Neural cell (in vitro differentiated cells): ENCODE measurements around the gene BTBD6. TPM values are rescaled to one million over a fixed set of nuclear protein-coding genes. Genes with fewer than 3 reads are reported as not detected.

Experiments
- H2AFZ ChIP-seq: fragments of 200-600, 300-800 bp; sonication (generic), shearing (Covaris generic); 2 replicates; pipeline ENCODE4 v1.6.0; 2014; ENCODE audit warnings: low read depth, mild to moderate bottlenecking, antibody characterized with exemption, low read length, moderate library complexity
- H3F3A ChIP-seq: fragments of 200-600 bp; shearing (Covaris generic); 2 replicates; pipeline ENCODE4 v1.6.1; 2016; ENCODE audit warnings: mild to moderate bottlenecking, moderate library complexity, mixed read lengths, antibody characterized with exemption, low read length; ENCODE audit not compliant: insufficient read depth, poor library complexity, severe bottlenecking
- H3K27ac ChIP-seq: fragments of 200-600, 300-800 bp; sonication (generic), shearing (Covaris generic); 2 replicates; pipeline ENCODE4 v1.5.1; 2014; ENCODE audit warnings: mild to moderate bottlenecking, low read length, moderate library complexity
- H3K27me3 ChIP-seq: fragments of 300-800, 200-600 bp; sonication (generic), shearing (Covaris generic); 2 replicates; pipeline ENCODE4 v1.6.0; 2014; ENCODE audit warnings: mild to moderate bottlenecking, low read depth, low read length, moderate library complexity; ENCODE audit not compliant: insufficient read depth
- H3K36me3 ChIP-seq: fragments of 300-800, 200-600 bp; sonication (generic), shearing (Covaris generic); 2 replicates; pipeline ENCODE4 v1.5.1; 2014; ENCODE audit warnings: mild to moderate bottlenecking, antibody characterized with exemption, low read length, moderate library complexity; ENCODE audit not compliant: insufficient read depth
- H3K4me2 ChIP-seq: fragments of 300-800, 200-600 bp; sonication (generic), shearing (Covaris generic); 2 replicates; pipeline ENCODE4 v1.6.0; 2014; ENCODE audit warnings: mild to moderate bottlenecking, low read length
- H3K4me3 ChIP-seq: fragments of 300-800, 200-600 bp; sonication (generic), shearing (Covaris generic); 2 replicates; pipeline ENCODE4 v1.5.1; 2014; ENCODE audit warnings: mild to moderate bottlenecking, low read length, moderate library complexity
- H3K79me2 ChIP-seq: fragments of 200-600 bp; shearing (Covaris generic); replicated peaks from 2 replicates; pipeline ENCODE4 v1.6.0; 2014; ENCODE audit warnings: mild to moderate bottlenecking, low read length, moderate library complexity; ENCODE audit not compliant: insufficient read depth
- H3K9ac ChIP-seq: fragments of 300-800, 200-600 bp; sonication (generic), shearing (Covaris generic); 2 replicates; pipeline ENCODE4 v1.6.1; 2016; ENCODE audit warnings: mild to moderate bottlenecking, low read length, mixed read lengths
- H3K9me2 ChIP-seq: fragments of 200-600 bp; shearing (Covaris generic); 2 replicates; pipeline ENCODE4 v1.6.1; 2016; ENCODE audit warnings: mild to moderate bottlenecking, low read length, mixed read lengths; ENCODE audit not compliant: insufficient read depth
- H3K9me3 ChIP-seq: fragments of 200-600, 300-800 bp; sonication (generic), shearing (Covaris generic); 2 replicates; pipeline ENCODE4 v1.6.1; 2016; ENCODE audit warnings: mild to moderate bottlenecking, mixed run types, low read length, moderate library complexity, mixed read lengths
- H4K20me1 ChIP-seq: fragments of 200-600 bp; shearing (Covaris generic); 2 replicates; pipeline ENCODE4 v1.6.1; 2016; ENCODE audit warnings: mild to moderate bottlenecking, mixed run types; ENCODE audit not compliant: insufficient read depth
- CTCF ChIP-seq: fragments of 450-650 bp; IDR thresholded peaks from 2 replicates; pipeline ENCODE4 v1.5.1; 2014; ENCODE audit warnings: antibody characterized with exemption, mild to moderate bottlenecking, moderate library complexity; ENCODE audit not compliant: poor library complexity, severe bottlenecking
- EP300 ChIP-seq: fragments of 450-650 bp; conservative IDR thresholded peaks from 2 replicates; pipeline ENCODE4 v1.6.1; 2014; ENCODE audit warnings: antibody characterized with exemption, mild to moderate bottlenecking, moderate library complexity; ENCODE audit not compliant: poor library complexity, severe bottlenecking
- EZH2 ChIP-seq: fragments of 200-600, 300-800 bp; shearing (Covaris generic), sonication (generic); IDR thresholded peaks from 2 replicates; pipeline ENCODE4 v1.6.1; 2014; ENCODE audit warnings: antibody characterized with exemption, low read length, borderline replicate concordance, mild to moderate bottlenecking; ENCODE audit not compliant: insufficient read depth, poor library complexity, severe bottlenecking
- MXI1 ChIP-seq: fragments of 450-650 bp; conservative IDR thresholded peaks from 2 replicates; pipeline ENCODE4 v1.6.1; 2014; ENCODE audit warnings: antibody characterized with exemption, mild to moderate bottlenecking; ENCODE audit not compliant: poor library complexity, severe bottlenecking
- POLR2AphosphoS5 ChIP-seq: IDR thresholded peaks from 2 replicates; pipeline ENCODE4 v1.6.1; 2012
- RAD21 ChIP-seq: fragments of 450-650 bp; conservative IDR thresholded peaks from 2 replicates; pipeline ENCODE4 v1.6.1; 2014; ENCODE audit warnings: antibody characterized with exemption, mild to moderate bottlenecking, moderate library complexity
- REST ChIP-seq: IDR thresholded peaks from 2 replicates; pipeline ENCODE4 v1.6.1; 2012; ENCODE audit warnings: borderline replicate concordance
- SMC3 ChIP-seq: fragments of 450-650 bp; conservative IDR thresholded peaks from 2 replicates; pipeline ENCODE4 v1.6.1; 2014; ENCODE audit warnings: antibody characterized with exemption, mild to moderate bottlenecking, moderate library complexity; ENCODE audit not compliant: poor library complexity
- TAF1 ChIP-seq: IDR thresholded peaks from 2 replicates; pipeline ENCODE4 v1.6.1; 2012; ENCODE audit warnings: low read depth
- polyA plus RNA-seq: library from polyadenylated mRNA; depleted of rRNA; stranded (reverse); fragments of >200 nt; gene quantifications from 2 replicates; pipeline ENCODE4 v1.2.3, GENCODE V29; 2014

BTBD6 gene
- polyA plus RNA-seq, 1 donor from 2014 or later = 94.1 TPM

GRCh38 chr14:105205673-105206208, 42.6 kb upstream of the BTBD6 start:
- no peaks in the 10 kb centered on the region for H3K27me3 ChIP-seq
- H3K4me3 ChIP-seq = no peak overlapping the region
- TF ChIP-seq POLR2AphosphoS5 (no peak), CTCF (no peak), RAD21 (no peak), EP300 (no peak), EZH2 (no peak), SMC3 (no peak), REST (no peak), TAF1 (no peak), MXI1 (no peak)
- no peak overlapping the region for H3K4me2 ChIP-seq
- no peaks in the 10 kb centered on the region for H3K36me3 ChIP-seq
- H3F3A ChIP-seq = no peaks in the 10 kb centered on the region
- no peaks in the 10 kb centered on the region for H3K9me2 ChIP-seq
- no peaks in the 10 kb centered on the region for H3K79me2 ChIP-seq
- H2AFZ ChIP-seq = no peak overlapping the region
- H3K9me3 ChIP-seq = no peaks in the 10 kb centered on the region
- no peak overlapping the region for H3K27ac ChIP-seq
- H3K9ac ChIP-seq = no peak overlapping the region
- no peaks in the 10 kb centered on the region for H4K20me1 ChIP-seq

- H4K20me1 ChIP-seq = no peaks in the 10 kb centered on the region
- H3K9ac ChIP-seq = no peak overlapping the region
- H3K4me3 ChIP-seq = no peak overlapping the region
- no peaks in the 10 kb centered on the region for H3K27me3 ChIP-seq
- TF ChIP-seq CTCF (no peak), TAF1 (no peak)
- no peaks in the 10 kb centered on the region for H3K36me3 ChIP-seq
- no peak overlapping the region for H3K27ac ChIP-seq
- no peak overlapping the region for H2AFZ ChIP-seq
- no peaks in the 10 kb centered on the region for H3F3A ChIP-seq
- H3K79me2 ChIP-seq = no peaks in the 10 kb centered on the region
- H3K9me2 ChIP-seq = no peaks in the 10 kb centered on the region
- H3K4me2 ChIP-seq = no peak overlapping the region
- no peaks in the 10 kb centered on the region for H3K9me3 ChIP-seq
Observed at GRCh38 chr14:105206873-105207272, 41.5 kb upstream of the BTBD6 start.
